IPS-20b (cell line): ENCODE data around the gene LUZP1.
A peak's percentile ranks its signal among the peaks of the same experiment; 100 is the strongest.

Source experiments
- H3K27ac ChIP-seq: one replicate; pipeline ENCODE4 v1.5.1; 2013; ENCODE audit warnings: low read length
- H3K27me3 ChIP-seq: 2 replicates; pipeline ENCODE4 v1.6.1; 2013; ENCODE audit warnings: mild to moderate bottlenecking, low read length, inconsistent platforms; ENCODE audit not compliant: insufficient read depth
- H3K36me3 ChIP-seq: 2 replicates; pipeline ENCODE4 v1.6.1; 2013; ENCODE audit warnings: low read depth, mild to moderate bottlenecking, inconsistent platforms, low read length, moderate library complexity; ENCODE audit not compliant: insufficient read depth
- H3K4me1 ChIP-seq: 2 replicates; pipeline ENCODE4 v1.6.1; 2013; ENCODE audit warnings: mild to moderate bottlenecking, control low read depth, inconsistent platforms, low read length, moderate library complexity; ENCODE audit not compliant: insufficient read depth
- H3K4me3 ChIP-seq: 2 replicates; pipeline ENCODE4 v1.5.1; 2013; ENCODE audit warnings: mild to moderate bottlenecking, low read length, inconsistent platforms
- H3K9ac ChIP-seq: 2 replicates; pipeline ENCODE4 v1.6.1; 2013; ENCODE audit warnings: low read depth, mild to moderate bottlenecking, inconsistent platforms, low read length, moderate library complexity
- H3K9me3 ChIP-seq: 2 replicates; pipeline ENCODE4 v1.6.1; 2013; ENCODE audit warnings: mild to moderate bottlenecking, low read depth, low read length, inconsistent platforms; ENCODE audit not compliant: insufficient read depth

LUZP1 gene

DNA sequence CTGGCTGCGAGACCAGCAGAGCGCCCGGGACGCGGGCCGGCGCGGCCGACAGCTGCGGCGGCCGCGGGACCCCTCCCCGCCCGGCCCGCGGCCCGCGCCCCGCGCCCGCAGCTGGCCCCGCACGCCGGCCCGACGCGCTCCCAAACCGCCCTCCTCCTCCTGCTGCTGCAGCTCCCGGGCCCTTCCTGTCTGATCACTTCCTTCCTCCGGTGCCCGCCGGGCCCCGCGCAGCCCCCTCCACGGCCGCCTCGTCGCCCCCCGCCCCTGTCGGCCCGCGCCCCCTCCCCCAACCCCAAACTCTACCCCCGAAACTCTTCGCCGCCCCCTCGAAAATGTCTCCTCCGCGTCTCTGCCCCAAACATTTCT lies 594 bp downstream of the LUZP1 start:
- no peaks in the 10 kb centered on the region for H3K27me3 ChIP-seq
- H3K4me3 ChIP-seq, result peak overlapping the region; percentile 93
- H3K9ac ChIP-seq, result peak overlapping the region; percentile 93; the same call in 1 of the 2 replicates
- H3K27ac ChIP-seq, result peak overlapping the region; percentile 53
- no peaks in the 10 kb centered on the region for H3K9me3 ChIP-seq
- H3K4me1 ChIP-seq, result peaks cover 7% of the 10 kb centered on the region; the same call in 1 of the 2 replicates
- H3K36me3 ChIP-seq, result no peaks in the 10 kb centered on the region

GRCh38 chr1:23167353-23168078 lies 1.1 kb downstream of the LUZP1 start:
- peaks cover 7% of the 10 kb centered on the region; the same call in 1 of the 2 replicates for H3K4me1 ChIP-seq
- no peak overlapping the region for H3K27ac ChIP-seq
- H3K4me3 ChIP-seq, result peak overlapping the region; percentile 93
- H3K27me3 ChIP-seq, result no peaks in the 10 kb centered on the region
- H3K9me3 ChIP-seq, result no peaks in the 10 kb centered on the region
- no peaks in the 10 kb centered on the region for H3K36me3 ChIP-seq
- H3K9ac ChIP-seq, result peak overlapping the region; percentile 91

DNA sequence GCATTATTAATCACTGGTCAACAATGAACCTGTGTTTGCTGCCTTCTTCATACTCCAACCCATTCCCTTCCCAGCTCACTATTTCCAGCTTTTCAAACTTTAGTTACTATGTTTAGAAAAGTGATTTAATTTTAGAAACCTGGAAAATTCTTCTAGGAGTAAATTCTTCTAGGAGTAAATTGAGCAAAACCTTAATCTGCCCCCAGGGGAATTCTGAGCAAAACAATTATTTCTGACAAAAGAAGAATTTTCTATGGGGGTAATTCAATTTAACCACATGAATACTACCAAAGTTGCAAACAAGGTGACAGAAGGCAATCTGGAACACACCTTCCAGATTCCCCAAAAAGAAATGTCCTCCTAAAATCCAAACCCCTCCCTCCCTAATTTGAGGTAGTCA lies 1.8 kb downstream of the LUZP1 start:
- Histone ChIP-seq H3K4me3 (peak overlapping the region; percentile 93), H3K36me3 (no peaks in the 10 kb centered on the region), H3K27ac (no peak overlapping the region), H3K27me3 (no peaks in the 10 kb centered on the region), H3K4me1 (peaks cover 7% of the 10 kb centered on the region; the same call in 1 of the 2 replicates), H3K9ac (peak overlapping the region; percentile 91; the same call in 1 of the 2 replicates), H3K9me3 (no peaks in the 10 kb centered on the region)

DNA sequence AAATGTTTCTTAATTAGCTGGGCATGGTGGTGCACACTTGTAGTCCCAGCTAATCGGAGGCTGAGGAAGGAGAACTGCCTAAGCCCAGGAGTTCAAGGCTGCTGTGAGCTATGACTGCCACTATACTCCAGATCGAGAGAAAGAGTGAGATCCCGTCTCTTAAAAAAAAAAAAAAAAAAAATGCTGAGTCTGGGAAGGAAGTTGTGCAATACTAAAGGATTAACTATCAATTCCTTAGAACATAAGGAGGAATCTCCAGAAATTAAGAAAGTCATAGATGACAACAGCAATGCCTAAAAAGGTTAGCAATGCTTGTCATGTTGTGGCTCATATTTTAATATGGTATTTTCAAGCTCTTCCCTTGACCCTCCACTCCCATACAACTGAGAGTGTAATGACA lies 5.3 kb downstream of the LUZP1 start:
- Histone ChIP-seq H3K27me3 (no peaks in the 10 kb centered on the region), H3K27ac (no peak overlapping the region), H3K9me3 (no peaks in the 10 kb centered on the region), H3K9ac (no peak overlapping the region), H3K4me1 (peaks cover 18% of the 10 kb centered on the region), H3K4me3 (no peak overlapping the region), H3K36me3 (no peaks in the 10 kb centered on the region)

DNA sequence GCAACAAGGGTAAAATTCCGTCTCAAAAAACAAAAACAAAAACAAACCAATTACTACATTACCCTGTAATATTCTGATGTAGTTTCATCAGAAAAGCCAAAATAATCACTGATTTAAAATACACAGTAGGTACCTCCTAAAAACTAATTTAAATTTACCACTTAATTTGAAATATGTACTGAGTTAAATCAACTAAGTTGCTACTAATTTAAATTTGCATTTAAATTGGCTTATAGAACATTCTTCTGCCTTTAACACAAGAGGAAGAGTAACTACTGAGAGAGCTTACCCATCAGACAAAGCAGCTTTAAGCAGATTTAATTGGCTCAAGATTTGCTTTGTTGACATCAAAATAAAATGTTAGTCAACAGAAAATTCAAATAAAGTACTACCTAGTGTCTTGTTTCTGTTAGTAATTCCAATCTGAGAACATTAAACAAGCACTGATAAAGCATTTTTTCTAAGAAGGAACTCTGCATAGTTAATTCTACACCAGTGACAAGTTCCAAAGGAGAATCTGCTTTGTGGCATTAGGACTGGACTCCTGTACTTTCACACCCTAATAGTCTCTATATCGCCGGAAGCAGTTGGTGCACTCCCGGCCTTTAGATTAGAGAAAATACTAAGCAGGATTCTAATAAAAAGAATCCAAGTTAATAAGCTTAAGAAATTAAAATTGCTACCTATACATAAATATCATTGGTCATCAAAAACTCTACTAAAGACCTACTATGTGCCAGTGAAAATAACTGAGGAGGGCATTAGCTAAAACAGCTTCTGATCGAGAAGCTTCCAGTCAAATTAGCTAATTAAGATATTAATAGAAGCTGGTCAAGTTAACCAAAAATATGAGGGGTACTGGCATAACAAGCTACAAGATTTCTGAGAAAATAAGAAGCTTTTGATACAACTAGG lies 8.4 kb downstream of the LUZP1 start:
- Histone ChIP-seq H3K4me1 (peaks cover 14% of the 10 kb centered on the region), H3K27ac (no peak overlapping the region), H3K27me3 (no peaks in the 10 kb centered on the region), H3K36me3 (no peaks in the 10 kb centered on the region), H3K9ac (no peak overlapping the region), H3K9me3 (no peaks in the 10 kb centered on the region), H3K4me3 (no peak overlapping the region)

DNA sequence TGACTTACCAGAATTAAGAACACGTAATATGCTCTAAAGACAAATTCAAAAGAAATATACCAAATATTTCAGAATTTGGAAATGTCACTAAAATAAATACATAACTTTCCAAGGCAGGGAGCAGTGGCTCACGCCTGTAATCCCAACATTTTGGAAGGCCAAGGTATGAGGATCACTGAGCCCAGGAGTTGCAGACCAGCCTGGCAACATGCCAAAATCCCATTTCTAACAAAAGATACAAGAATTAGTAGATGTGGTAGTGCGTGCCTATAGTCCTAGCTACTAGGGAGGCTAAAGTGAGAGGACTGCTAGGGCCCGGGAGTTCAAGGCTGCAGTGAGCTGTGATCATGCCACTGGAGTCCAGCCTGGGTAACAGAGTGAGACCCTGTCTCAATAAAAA lies 11.7 kb downstream of the LUZP1 start:
- Histone ChIP-seq H3K9me3 (no peaks in the 10 kb centered on the region), H3K27ac (no peak overlapping the region), H3K27me3 (no peaks in the 10 kb centered on the region), H3K9ac (no peak overlapping the region), H3K4me1 (peaks cover 11% of the 10 kb centered on the region), H3K4me3 (no peak overlapping the region), H3K36me3 (no peaks in the 10 kb centered on the region)

DNA sequence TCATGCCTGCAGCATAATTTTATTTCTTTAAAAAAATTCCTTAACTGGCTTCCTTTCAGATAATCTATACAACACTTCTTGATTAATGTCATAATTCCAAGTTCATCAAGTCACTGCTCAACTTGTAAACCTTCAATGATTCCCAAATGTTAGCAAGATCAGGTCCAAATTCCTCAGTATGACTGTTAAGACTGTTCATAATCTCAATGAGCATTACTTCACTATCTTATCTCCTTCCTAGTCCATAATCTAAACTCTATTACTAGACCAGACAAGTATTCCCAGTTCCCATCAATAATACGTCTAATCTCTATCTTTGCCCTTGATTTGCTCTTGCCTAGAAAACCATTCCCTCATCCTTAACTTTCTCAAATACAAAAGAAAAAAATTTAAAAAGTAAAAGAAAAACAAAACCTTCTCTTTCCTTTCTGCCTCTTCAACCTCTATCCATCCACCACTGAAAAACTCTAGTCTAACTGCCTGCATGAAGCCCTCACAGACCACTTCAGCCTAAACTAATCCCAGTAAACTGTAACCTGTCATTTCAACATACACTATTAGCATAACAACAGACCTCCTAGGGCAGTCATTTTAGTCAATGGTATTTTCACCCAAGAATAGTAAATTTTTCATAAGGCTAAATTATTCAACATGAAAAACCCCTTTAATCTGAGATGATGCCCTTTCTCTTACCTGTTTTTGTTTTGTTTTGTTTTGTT lies 15.5 kb downstream of the LUZP1 start:
- Histone ChIP-seq H3K27me3 (no peaks in the 10 kb centered on the region), H3K4me1 (no peaks in the 10 kb centered on the region), H3K36me3 (no peaks in the 10 kb centered on the region), H3K27ac (no peak overlapping the region), H3K9ac (no peak overlapping the region), H3K4me3 (no peak overlapping the region), H3K9me3 (no peaks in the 10 kb centered on the region)

DNA sequence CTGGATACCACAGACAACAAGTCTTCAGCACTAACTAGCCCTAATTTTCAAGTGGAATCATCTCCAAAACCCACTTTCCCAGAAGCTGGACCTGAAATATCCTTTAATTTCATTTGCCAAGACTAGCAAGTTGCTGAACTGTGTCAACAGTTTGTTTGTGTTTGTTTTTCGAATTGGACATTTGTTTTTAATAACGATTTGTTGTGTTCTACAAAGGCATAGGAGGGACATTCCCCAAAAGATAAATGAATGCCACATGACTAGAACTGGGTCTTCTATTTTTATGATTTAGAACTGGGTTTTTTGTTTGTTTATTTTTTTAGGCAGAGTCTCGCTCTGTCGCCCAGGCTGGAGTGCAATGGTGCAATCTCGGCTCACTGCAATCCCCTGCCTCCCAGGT lies 17.9 kb downstream of the LUZP1 start:
- Histone ChIP-seq H3K27ac (no peak overlapping the region), H3K9ac (no peak overlapping the region), H3K36me3 (peaks cover 4% of the 10 kb centered on the region; the same call in 1 of the 2 replicates), H3K27me3 (no peaks in the 10 kb centered on the region), H3K4me1 (no peaks in the 10 kb centered on the region), H3K9me3 (no peaks in the 10 kb centered on the region), H3K4me3 (no peak overlapping the region)

DNA sequence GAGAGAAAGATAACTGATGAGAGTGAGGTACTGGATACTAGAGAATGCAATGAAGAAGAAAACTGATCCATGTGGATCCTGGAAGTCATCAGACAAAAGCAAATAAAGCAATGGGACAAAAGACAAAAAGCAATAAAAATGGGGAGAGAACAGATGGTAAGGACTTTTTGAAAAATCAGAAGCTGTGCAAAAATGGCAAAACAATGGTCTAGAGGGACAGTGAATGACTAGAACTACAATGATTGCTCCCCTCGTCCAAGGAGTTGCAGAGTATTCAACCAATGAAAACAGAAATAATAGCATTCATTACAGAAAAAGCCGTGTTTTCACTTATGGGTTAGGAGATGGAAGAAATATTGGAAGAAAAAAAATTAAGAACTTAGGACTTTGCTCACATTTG lies 18.5 kb downstream of the LUZP1 start:
- Histone ChIP-seq H3K36me3 (peaks cover 4% of the 10 kb centered on the region; the same call in 1 of the 2 replicates), H3K27ac (no peak overlapping the region)

DNA sequence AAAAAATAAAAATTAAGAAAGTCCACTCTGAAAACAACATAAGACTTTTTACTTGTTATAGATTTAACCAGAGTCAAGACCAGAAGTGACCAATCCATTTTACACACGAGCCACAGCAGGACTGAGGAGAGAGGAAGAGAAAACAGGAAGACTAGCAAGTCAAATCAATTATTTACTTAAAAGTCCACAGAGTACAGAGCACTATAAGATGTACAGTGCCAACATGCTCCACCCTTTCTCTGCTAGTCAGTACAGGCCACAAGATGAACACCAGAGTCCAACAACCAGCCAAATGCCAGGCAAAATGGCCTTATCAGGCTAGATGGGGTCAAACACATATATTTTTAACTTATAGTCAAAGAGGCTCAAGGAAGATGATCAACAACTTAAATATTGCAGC lies 19.5 kb downstream of the LUZP1 start:
- Histone ChIP-seq H3K27me3 (no peaks in the 10 kb centered on the region), H3K27ac (no peak overlapping the region), H3K9ac (no peak overlapping the region), H3K4me3 (no peak overlapping the region), H3K4me1 (no peaks in the 10 kb centered on the region), H3K36me3 (peaks cover 4% of the 10 kb centered on the region; the same call in 1 of the 2 replicates), H3K9me3 (no peaks in the 10 kb centered on the region)

More for the DNA sequence above, 18.5 kb downstream of the LUZP1 start:
- H3K9me3 ChIP-seq, result no peaks in the 10 kb centered on the region
- H3K4me1 ChIP-seq, result no peaks in the 10 kb centered on the region
- no peaks in the 10 kb centered on the region for H3K27me3 ChIP-seq
- no peak overlapping the region for H3K9ac ChIP-seq
- H3K4me3 ChIP-seq, result no peak overlapping the region

DNA sequence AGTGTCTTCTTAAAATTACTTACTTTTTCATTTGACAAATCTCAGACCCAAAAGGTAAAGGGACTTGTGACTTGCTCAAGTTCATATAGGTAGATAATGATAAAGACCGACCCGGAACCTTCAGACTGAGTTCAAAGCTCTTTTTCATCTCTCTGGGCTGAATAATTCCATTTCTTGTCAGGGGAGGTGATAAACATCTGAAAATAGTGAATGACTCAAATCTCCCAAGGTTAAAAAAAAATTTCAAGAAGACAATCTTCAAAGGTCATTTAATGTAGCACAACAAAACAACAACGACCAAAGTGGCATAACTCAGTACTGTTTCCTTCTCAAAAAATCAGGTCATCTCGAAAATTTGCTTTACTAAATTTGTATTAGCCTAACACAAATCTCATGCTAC lies 20.6 kb downstream of the LUZP1 start:
- Histone ChIP-seq H3K27ac (no peak overlapping the region), H3K9me3 (no peaks in the 10 kb centered on the region), H3K27me3 (no peaks in the 10 kb centered on the region), H3K36me3 (peaks cover 4% of the 10 kb centered on the region; the same call in 1 of the 2 replicates), H3K4me3 (no peak overlapping the region), H3K9ac (no peak overlapping the region), H3K4me1 (no peaks in the 10 kb centered on the region)
